Immature natural killer cell (primary cell): ENCODE measurements around the gene PLEKHA5. TPM values are rescaled to one million over a fixed set of nuclear protein-coding genes. Genes with fewer than 3 reads are reported as not detected.
"Not testable (repeated sequence)": the region's sequence is repeated elsewhere in the genome, so short reads cannot be mapped to it uniquely, and the experiment has no call there.

Experiments used
- DNase-seq, 3 donors: peaks; one replicate each; pipeline ENCODE4 v3.0.0; 2022; ENCODE audit warnings: mixed read lengths in 1 of 3
- H3K27ac Mint-ChIP-seq, 6 donors: one replicate each; pipeline ENCODE4 v1.8.0; 2020; ENCODE audit warnings: mixed read lengths in 6 of 6, mild to moderate bottlenecking in 5 of 6, inconsistent platforms in 4 of 6, moderate library complexity in 3 of 6
- H3K27me3 Mint-ChIP-seq, 3 donors: one replicate each; pipeline ENCODE4 v1.8.0; 2020 to 2021; ENCODE audit warnings: low read depth in 3 of 3, mild to moderate bottlenecking in 3 of 3, mixed read lengths in 3 of 3, moderate library complexity in 3 of 3, inconsistent platforms in 1 of 3
- H3K36me3 Mint-ChIP-seq, 3 donors: one replicate each; pipeline ENCODE4 v1.8.0; 2020; ENCODE audit warnings: mixed read lengths in 3 of 3, inconsistent platforms in 2 of 3, mild to moderate bottlenecking in 2 of 3
- H3K4me1 Mint-ChIP-seq, 2 donors: one replicate each; pipeline ENCODE4 v1.8.0; 2020; ENCODE audit warnings: inconsistent platforms in 2 of 2, mild to moderate bottlenecking in 2 of 2, mixed read lengths in 2 of 2, moderate library complexity in 1 of 2
- H3K4me3 Mint-ChIP-seq, 5 donors: one replicate each; pipeline ENCODE4 v1.8.0; 2020; ENCODE audit warnings: mild to moderate bottlenecking in 5 of 5, mixed read lengths in 5 of 5, inconsistent platforms in 3 of 5, moderate library complexity in 3 of 5
- H3K9me3 Mint-ChIP-seq, 6 donors: one replicate each; pipeline ENCODE4 v1.8.0; 2020; ENCODE audit warnings: mild to moderate bottlenecking in 6 of 6, mixed read lengths in 6 of 6, inconsistent platforms in 4 of 6, moderate library complexity in 3 of 6
- polyA plus RNA-seq, 3 donors: library from polyadenylated mRNA; unstranded; fragments of 300-500 nt; fragmentation: Illumina TruSeq; gene quantifications; one replicate each; pipeline ENCODE4 v1.2.3, GENCODE V29; 2021

Gene PLEKHA5
- polyA plus RNA-seq, 3 donors from 2014 or later = 1.6 to 4.0 (median 3.4) TPM

DNA sequence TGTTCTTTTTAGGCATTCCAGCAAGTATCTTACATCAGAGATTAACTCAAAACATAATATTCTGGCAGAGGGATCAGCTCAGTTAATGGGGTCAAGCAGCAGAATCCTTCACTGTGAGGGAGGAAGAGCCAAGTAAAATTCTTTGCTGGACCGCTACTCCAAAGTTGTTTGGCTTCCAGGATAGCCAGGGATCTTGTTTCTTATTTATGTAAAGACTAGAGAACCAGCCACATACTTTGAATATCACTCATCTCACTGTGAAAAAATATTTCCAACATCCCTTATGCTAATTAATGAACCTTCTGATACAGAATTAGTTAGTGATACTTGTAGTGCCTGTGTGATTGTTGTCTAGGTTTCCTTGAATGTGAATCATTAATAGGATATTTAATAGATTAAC lies 94.2 kb downstream of the PLEKHA5 start:
- H3K4me1 Mint-ChIP-seq = no peaks in the 10 kb centered on the region
- H3K36me3 Mint-ChIP-seq = no peaks in the 10 kb centered on the region
- H3K9me3 Mint-ChIP-seq = no peaks in the 10 kb centered on the region
- no peak overlapping the region for H3K4me3 Mint-ChIP-seq
- no peak overlapping the region for H3K27ac Mint-ChIP-seq
- H3K27me3 Mint-ChIP-seq = peaks cover 0 to 2% (median 1%) of the 10 kb centered on the region in 3 donors
- DNase-seq = no peak

GRCh38 chr12:19224746-19225145 lies 95.2 kb downstream of the PLEKHA5 start:
- Mint-ChIP-seq H3K36me3 (peaks cover 0 to 3% (median 0%) of the 10 kb centered on the region in 3 donors), H3K4me3 (no peak overlapping the region), H3K27ac (no peak overlapping the region), H3K4me1 (no peaks in the 10 kb centered on the region), H3K27me3 (peaks cover 0 to 2% (median 1%) of the 10 kb centered on the region in 3 donors), H3K9me3 (no peaks in the 10 kb centered on the region)
- DNase-seq = no peak

- H3K9me3 Mint-ChIP-seq = no peaks in the 10 kb centered on the region
- no peaks in the 10 kb centered on the region for H3K4me1 Mint-ChIP-seq
- no peak overlapping the region for H3K27ac Mint-ChIP-seq
- peaks cover 0 to 2% (median 1%) of the 10 kb centered on the region in 3 donors for H3K27me3 Mint-ChIP-seq
- H3K4me3 Mint-ChIP-seq = no peak overlapping the region
- DNase-seq = no peak
- peaks cover 0 to 3% (median 0%) of the 10 kb centered on the region in 3 donors for H3K36me3 Mint-ChIP-seq
Observed at GRCh38 chr12:19227190-19227879, 97.8 kb downstream of the PLEKHA5 start.

- Mint-ChIP-seq H3K9me3 (no peaks in the 10 kb centered on the region), H3K4me3 (no peak overlapping the region), H3K36me3 (peaks cover 0 to 3% (median 0%) of the 10 kb centered on the region in 3 donors), H3K4me1 (no peaks in the 10 kb centered on the region), H3K27me3 (peaks cover 0 to 2% (median 1%) of the 10 kb centered on the region in 3 donors), H3K27ac (peak overlapping the region in 1 of 6 donors; percentile 1)
- DNase-seq = no peak
Observed at GRCh38 chr12:19227880-19228210, 98.3 kb downstream of the PLEKHA5 start.

- H3K9me3 Mint-ChIP-seq, H3K36me3 Mint-ChIP-seq, H3K27me3 Mint-ChIP-seq, H3K4me3 Mint-ChIP-seq, H3K27ac Mint-ChIP-seq, DNase-seq, H3K4me1 Mint-ChIP-seq: not testable (repeated sequence)
Observed at GRCh38 chr12:19229021-19229420, 99.5 kb downstream of the PLEKHA5 start.

DNA sequence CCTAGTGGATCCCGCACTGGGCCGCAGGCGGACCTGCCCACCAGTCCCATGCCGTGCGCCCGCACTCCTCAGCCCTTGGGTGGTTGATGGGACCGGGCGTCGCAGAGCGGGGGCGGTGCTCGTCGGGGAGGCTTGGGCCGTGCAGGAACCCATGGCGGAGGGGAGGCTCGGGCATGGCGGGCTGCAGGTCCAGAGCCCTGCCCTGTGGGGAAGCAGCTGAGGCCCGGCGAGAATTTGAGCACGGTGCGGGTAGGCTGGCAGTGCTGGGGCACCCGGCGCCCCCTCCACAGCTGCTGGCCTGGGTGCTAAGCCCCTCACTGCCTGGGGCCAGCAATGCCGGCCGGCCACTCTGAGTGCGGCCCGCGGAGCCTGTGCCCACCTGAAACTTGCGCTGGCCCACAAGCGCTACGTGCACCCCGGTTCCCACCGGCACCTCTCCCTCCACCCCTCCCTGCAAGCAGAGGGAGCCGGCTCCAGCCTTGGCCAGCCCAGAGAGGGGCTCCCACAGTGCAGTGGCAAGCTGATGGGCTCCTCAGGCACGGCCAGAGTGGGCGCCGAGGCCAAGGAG lies 100.8 kb downstream of the PLEKHA5 start:
- H3K4me3 Mint-ChIP-seq = no peak overlapping the region
- no peaks in the 10 kb centered on the region for H3K4me1 Mint-ChIP-seq
- H3K9me3 Mint-ChIP-seq = no peaks in the 10 kb centered on the region
- H3K36me3 Mint-ChIP-seq = peaks cover 0 to 3% (median 0%) of the 10 kb centered on the region in 3 donors
- H3K27ac Mint-ChIP-seq = no peak overlapping the region
- peaks cover 0 to 2% (median 0%) of the 10 kb centered on the region in 3 donors for H3K27me3 Mint-ChIP-seq
- DNase-seq = no peak

GRCh38 chr12:19230896-19231295 lies 101.4 kb downstream of the PLEKHA5 start:
- H3K4me1 Mint-ChIP-seq = no peaks in the 10 kb centered on the region
- peaks cover 0 to 2% (median 0%) of the 10 kb centered on the region in 3 donors for H3K27me3 Mint-ChIP-seq
- H3K4me3 Mint-ChIP-seq = no peak overlapping the region
- H3K9me3 Mint-ChIP-seq = no peaks in the 10 kb centered on the region
- DNase-seq = no peak
- H3K36me3 Mint-ChIP-seq = peaks cover 0 to 3% (median 0%) of the 10 kb centered on the region in 3 donors
- no peak overlapping the region for H3K27ac Mint-ChIP-seq

GRCh38 chr12:19234171-19234704 lies 104.7 kb downstream of the PLEKHA5 start:
- Mint-ChIP-seq H3K4me1 (peaks cover 0 to 3% of the 10 kb centered on the region in 2 donors), H3K27ac (no peak overlapping the region), H3K27me3 (peaks cover 0 to 1% (median 0%) of the 10 kb centered on the region in 3 donors), H3K4me3 (no peak overlapping the region), H3K36me3 (peaks cover 0 to 3% (median 0%) of the 10 kb centered on the region in 3 donors), H3K9me3 (no peaks in the 10 kb centered on the region)
- DNase-seq = no peak

GRCh38 chr12:19234981-19235871 lies 105.7 kb downstream of the PLEKHA5 start:
- no peak overlapping the region for H3K4me3 Mint-ChIP-seq
- H3K4me1 Mint-ChIP-seq = peaks cover 0 to 3% of the 10 kb centered on the region in 2 donors
- no peak for DNase-seq
- H3K27ac Mint-ChIP-seq = peak overlapping the region in 1 of 6 donors; percentile 21
- H3K9me3 Mint-ChIP-seq = no peaks in the 10 kb centered on the region
- peaks cover 0 to 1% (median 0%) of the 10 kb centered on the region in 3 donors for H3K27me3 Mint-ChIP-seq
- no peaks in the 10 kb centered on the region for H3K36me3 Mint-ChIP-seq

DNA sequence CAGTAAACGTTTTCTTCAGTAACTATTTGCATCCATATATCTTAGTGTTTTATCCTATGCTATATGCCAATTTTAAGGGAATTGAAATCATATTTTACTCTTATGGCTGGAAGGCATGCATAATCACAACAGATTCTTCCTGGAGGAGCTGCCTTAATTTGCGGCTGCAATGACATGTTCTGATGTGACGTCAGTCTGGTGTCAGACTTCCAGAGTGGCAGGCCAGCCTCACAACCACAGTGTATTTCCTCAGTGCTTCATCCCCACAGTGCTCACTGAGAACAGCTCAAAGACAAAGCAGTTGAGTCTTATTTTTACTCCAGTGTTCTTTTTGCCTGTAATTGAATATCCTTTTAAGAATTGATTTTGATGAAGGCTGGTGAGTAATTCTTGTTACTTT lies 107.1 kb downstream of the PLEKHA5 start:
- Mint-ChIP-seq H3K27me3 (peaks cover 0 to 1% (median 0%) of the 10 kb centered on the region in 3 donors), H3K36me3 (no peaks in the 10 kb centered on the region), H3K4me3 (no peak overlapping the region), H3K4me1 (peaks cover 0 to 3% of the 10 kb centered on the region in 2 donors), H3K27ac (no peak overlapping the region), H3K9me3 (no peaks in the 10 kb centered on the region)
- DNase-seq = peak in 1 of 3 donors; percentile 18

DNA sequence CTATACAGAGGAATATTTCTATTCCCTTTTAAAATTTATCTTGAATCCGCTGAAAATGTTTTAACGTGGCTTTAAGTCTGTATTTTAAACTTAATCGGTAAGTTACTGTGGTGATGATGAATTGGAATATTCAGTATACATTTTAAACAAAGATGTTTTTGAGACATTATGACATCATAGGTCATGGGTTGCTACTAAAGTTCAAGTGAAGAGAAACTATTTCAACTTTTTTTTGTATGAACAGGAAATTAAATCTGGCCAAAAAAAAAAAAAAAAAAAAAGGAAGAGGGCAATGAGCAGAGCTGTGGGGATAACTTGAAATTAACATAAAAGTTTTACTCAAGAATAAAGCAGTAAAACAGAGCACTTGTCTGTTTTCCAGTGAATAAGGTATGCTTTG lies 109.0 kb downstream of the PLEKHA5 start:
- H3K9me3 Mint-ChIP-seq = no peaks in the 10 kb centered on the region
- no peaks in the 10 kb centered on the region for H3K36me3 Mint-ChIP-seq
- DNase-seq = no peak
- H3K27ac Mint-ChIP-seq = no peak overlapping the region
- peaks cover 0 to 1% (median 0%) of the 10 kb centered on the region in 3 donors for H3K27me3 Mint-ChIP-seq
- peaks cover 0 to 3% of the 10 kb centered on the region in 2 donors for H3K4me1 Mint-ChIP-seq
- H3K4me3 Mint-ChIP-seq = no peak overlapping the region

GRCh38 chr12:19239102-19239501 lies 109.6 kb downstream of the PLEKHA5 start:
- no peaks in the 10 kb centered on the region for H3K36me3 Mint-ChIP-seq
- DNase-seq = no peak
- no peak overlapping the region for H3K27ac Mint-ChIP-seq
- no peak overlapping the region for H3K4me3 Mint-ChIP-seq
- no peaks in the 10 kb centered on the region for H3K9me3 Mint-ChIP-seq
- peaks cover 0 to 3% of the 10 kb centered on the region in 2 donors for H3K4me1 Mint-ChIP-seq
- peaks cover 0 to 1% (median 0%) of the 10 kb centered on the region in 3 donors for H3K27me3 Mint-ChIP-seq

DNA sequence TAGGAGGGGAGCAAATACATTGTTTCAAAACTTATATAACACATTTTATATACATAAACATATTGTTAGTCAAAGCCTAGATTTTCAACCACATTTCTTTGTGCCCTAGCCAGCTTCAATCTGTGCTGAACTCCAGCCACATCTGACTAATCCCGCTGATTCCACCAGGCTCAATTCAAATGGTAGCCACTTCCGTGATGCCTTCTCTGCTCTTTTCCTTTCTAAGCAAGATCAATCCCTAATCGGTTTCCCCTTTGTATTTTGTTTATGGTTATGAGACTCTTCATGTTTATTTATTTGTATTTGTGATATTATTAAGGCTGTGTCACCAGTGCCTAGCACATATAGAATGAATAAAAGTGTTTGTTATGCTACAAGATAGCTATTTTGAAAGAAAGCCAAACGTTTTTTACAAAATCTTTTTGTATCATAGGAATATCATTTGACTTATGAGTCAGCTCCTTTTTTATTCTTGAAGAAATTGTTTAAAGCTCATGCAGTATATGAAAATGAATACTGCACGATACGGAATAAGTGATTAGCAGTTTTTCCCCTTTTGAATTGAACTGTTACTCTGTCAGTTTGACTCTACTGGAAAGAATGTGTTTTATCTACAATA lies 110.2 kb downstream of the PLEKHA5 start:
- H3K27ac Mint-ChIP-seq = no peak overlapping the region
- DNase-seq = no peak

More for the DNA sequence above, 110.2 kb downstream of the PLEKHA5 start:
- no peaks in the 10 kb centered on the region for H3K9me3 Mint-ChIP-seq
- H3K27me3 Mint-ChIP-seq = peaks cover 0 to 1% (median 0%) of the 10 kb centered on the region in 3 donors
- H3K4me1 Mint-ChIP-seq = peaks cover 0 to 3% of the 10 kb centered on the region in 2 donors
- no peaks in the 10 kb centered on the region for H3K36me3 Mint-ChIP-seq
- H3K4me3 Mint-ChIP-seq = no peak overlapping the region
